Keratinocyte (primary cell): ENCODE data around the gene NTN3. TPM values are rescaled to one million over a fixed set of nuclear protein-coding genes. Genes with fewer than 3 reads are reported as not detected.

Source experiments
- DNase-seq: peaks from one replicate; pipeline ENCODE4 v3.0.0-alpha.2; 2011; ENCODE audit warnings: low read depth, missing footprints, low spot score
- FAIRE-seq: peaks from 2 replicates; lab custom pipeline; 2011; peaks lifted over from hg19 to GRCh38; lab: Jason Lieb, UNC
- H2AFZ ChIP-seq: 2 replicates; pipeline ENCODE4 v1.6.0; 2012; ENCODE audit warnings: low read length, control low read depth, inconsistent platforms; ENCODE audit not compliant: control insufficient read depth
- H3K27ac ChIP-seq: 2 replicates; pipeline ENCODE4 v1.5.1; 2011; ENCODE audit warnings: low read length; ENCODE audit not compliant: control insufficient read depth, insufficient read depth
- H3K27me3 ChIP-seq: 3 replicates; pipeline ENCODE4 v1.6.0; 2011; ENCODE audit warnings: low read length; ENCODE audit not compliant: control insufficient read depth, insufficient read depth; ENCODE audit errors: extremely low read depth
- H3K36me3 ChIP-seq, 2 experiments: 2 replicates in 1 of 2; 3 replicates in 1 of 2; pipeline ENCODE4 v1.5.1; 2011; ENCODE audit warnings: low read length in 2 of 2, mild to moderate bottlenecking in 1 of 2; ENCODE audit not compliant: control insufficient read depth in 2 of 2, insufficient read depth in 2 of 2; ENCODE audit errors: extremely low read depth in 1 of 2
- H3K4me1 ChIP-seq: 3 replicates; pipeline ENCODE4 v1.5.1; 2011; ENCODE audit warnings: low read length; ENCODE audit not compliant: control insufficient read depth, insufficient read depth; ENCODE audit errors: extremely low read depth
- H3K4me2 ChIP-seq: 3 replicates; pipeline ENCODE4 v1.6.0; 2011; ENCODE audit warnings: low read depth, low read length; ENCODE audit not compliant: control insufficient read depth, insufficient read depth; ENCODE audit errors: extremely low read depth
- H3K4me3 ChIP-seq, 3 experiments: fragments of 200-600 bp in 1 of 3; sonication (generic) in 1 of 3; 2 replicates in 2 of 3; 3 replicates in 1 of 3; pipeline ENCODE4 v1.5.1; 2011 to 2016; ENCODE audit warnings: low read length in 3 of 3, mild to moderate bottlenecking in 3 of 3, control low read depth in 2 of 3, inconsistent platforms in 1 of 3, low read depth in 1 of 3, mixed read lengths in 1 of 3, mixed run types in 1 of 3, moderate library complexity in 1 of 3; ENCODE audit not compliant: control insufficient read depth in 2 of 3, insufficient read depth in 2 of 3; ENCODE audit errors: extremely low read depth in 1 of 3
- H3K79me2 ChIP-seq: 2 replicates; pipeline ENCODE4 v1.6.0; 2012; ENCODE audit warnings: low read length; ENCODE audit not compliant: control insufficient read depth, insufficient read depth
- H3K9ac ChIP-seq: 3 replicates; pipeline ENCODE4 v1.6.0; 2011; ENCODE audit warnings: low read length; ENCODE audit not compliant: control insufficient read depth, insufficient read depth; ENCODE audit errors: extremely low read depth
- H3K9me1 ChIP-seq: 3 replicates; pipeline ENCODE4 v1.6.0; 2011; ENCODE audit warnings: low read length; ENCODE audit not compliant: control insufficient read depth, insufficient read depth; ENCODE audit errors: extremely low read depth
- H3K9me3 ChIP-seq: 2 replicates; pipeline ENCODE4 v1.5.1; 2012; ENCODE audit warnings: low read depth, low read length; ENCODE audit not compliant: control insufficient read depth
- H4K20me1 ChIP-seq: 3 replicates; pipeline ENCODE4 v1.6.0; 2011; ENCODE audit warnings: low read length; ENCODE audit not compliant: control insufficient read depth, insufficient read depth; ENCODE audit errors: extremely low read depth
- CTCF ChIP-seq, 3 experiments: IDR thresholded peaks in 1 of 3; conservative IDR thresholded peaks in 1 of 3; optimal IDR thresholded peaks in 1 of 3; 2 replicates in 2 of 3; 3 replicates in 1 of 3; pipeline versions ENCODE3 to v1.5.1; 2011; ENCODE audit warnings: low read length in 3 of 3, mild to moderate bottlenecking in 3 of 3, moderate library complexity in 2 of 3, control low read depth in 1 of 3, inconsistent platforms in 1 of 3; ENCODE audit not compliant: insufficient read depth in 2 of 3; ENCODE audit errors: extremely low read depth in 1 of 3
- EZH2 ChIP-seq: IDR thresholded peaks from one replicate; pipeline ENCODE4 v1.6.1; 2012; ENCODE audit warnings: inconsistent platforms, mild to moderate bottlenecking, low read length, moderate library complexity
- dilution Hi-C: fragments of 300-500 bp; cut with MboI; formaldehyde crosslinking; loops from one replicate; pipeline ENCODE4 v1.7.0; 2020; ENCODE audit warnings: low sequenced_read_pairs; ENCODE audit not compliant: extremely low pct_ligation_motif_present
- polyA plus RNA-seq, 5 experiments: library from polyadenylated mRNA; depleted of rRNA in 3 of 5; stranded (reverse) in 3 of 5; stranded (forward) in 1 of 5; unstranded in 1 of 5; fragments of >200 nt; gene quantifications; 1 replicate in 1 of 5; 2 replicates in 3 of 5; 3 replicates in 1 of 5; pipeline versions ENCODE4 v1.2.1 to v1.2.3, GENCODE V29; 2011 to 2012; ENCODE audit warnings: missing spikeins in 2 of 5, low read depth in 1 of 5, low replicate concordance in 1 of 5

NTN3 gene
- polyA plus RNA-seq, 1 donor (not counting 4 experiments of a cell fraction or from before 2014, with no cell fraction given), result not detected

- no peak overlapping the region for H2AFZ ChIP-seq
- no peak overlapping the region for H3K4me3 ChIP-seq
- H3K4me1 ChIP-seq, result peaks cover 12% of the 10 kb centered on the region
- no peak overlapping the region for H3K27ac ChIP-seq
- H4K20me1 ChIP-seq, result peaks cover 3% of the 10 kb centered on the region
- H3K36me3 ChIP-seq, result no peaks in the 10 kb centered on the region
- H3K9ac ChIP-seq, result no peak overlapping the region
- peaks cover 28% of the 10 kb centered on the region for H3K27me3 ChIP-seq
- dilution Hi-C loops, result no loop called here
- no peaks in the 10 kb centered on the region for H3K79me2 ChIP-seq
- DNase-seq (no peak), FAIRE-seq (peak; percentile 23)
- no peaks in the 10 kb centered on the region for H3K9me1 ChIP-seq
- TF ChIP-seq CTCF (optimal IDR thresholded peaks at IDR 0.05 in 1 of 3, IDR thresholded peaks at IDR 0.05 in 1 of 3, conservative IDR thresholded peaks at IDR 0.05 in 1 of 3; ENCODE audit: extremely low read depth in 1 of 3, insufficient read depth in 2 of 3, low read length in 3 of 3), result no peak
- TF ChIP-seq EZH2, result peak; percentile 38
- H3K9me3 ChIP-seq, result no peaks in the 10 kb centered on the region
- no peak overlapping the region for H3K4me2 ChIP-seq
Observed at GRCh38 chr16:2470603-2471015, 488 bp upstream of the NTN3 start.

DNA sequence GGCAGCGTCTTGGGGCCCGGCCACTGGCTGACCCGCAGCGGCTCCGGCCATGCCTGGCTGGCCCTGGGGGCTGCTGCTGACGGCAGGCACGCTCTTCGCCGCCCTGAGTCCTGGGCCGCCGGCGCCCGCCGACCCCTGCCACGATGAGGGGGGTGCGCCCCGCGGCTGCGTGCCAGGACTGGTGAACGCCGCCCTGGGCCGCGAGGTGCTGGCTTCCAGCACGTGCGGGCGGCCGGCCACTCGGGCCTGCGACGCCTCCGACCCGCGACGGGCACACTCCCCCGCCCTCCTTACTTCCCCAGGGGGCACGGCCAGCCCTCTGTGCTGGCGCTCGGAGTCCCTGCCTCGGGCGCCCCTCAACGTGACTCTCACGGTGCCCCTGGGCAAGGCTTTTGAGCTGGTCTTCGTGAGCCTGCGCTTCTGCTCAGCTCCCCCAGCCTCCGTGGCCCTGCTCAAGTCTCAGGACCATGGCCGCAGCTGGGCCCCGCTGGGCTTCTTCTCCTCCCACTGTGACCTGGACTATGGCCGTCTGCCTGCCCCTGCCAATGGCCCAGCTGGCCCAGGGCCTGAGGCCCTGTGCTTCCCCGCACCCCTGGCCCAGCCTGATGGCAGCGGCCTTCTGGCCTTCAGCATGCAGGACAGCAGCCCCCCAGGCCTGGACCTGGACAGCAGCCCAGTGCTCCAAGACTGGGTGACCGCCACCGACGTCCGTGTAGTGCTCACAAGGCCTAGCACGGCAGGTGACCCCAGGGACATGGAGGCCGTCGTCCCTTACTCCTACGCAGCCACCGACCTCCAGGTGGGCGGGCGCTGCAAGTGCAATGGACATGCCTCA, 773 bp downstream of the NTN3 start:
- H3K27me3 ChIP-seq, result peaks cover 28% of the 10 kb centered on the region
- H3K4me2 ChIP-seq, result peak overlapping the region; percentile 37
- DNase-seq (no peak), FAIRE-seq (no peak)
- dilution Hi-C loops, result no loop called here
- H3K4me1 ChIP-seq, result peaks cover 17% of the 10 kb centered on the region
- H3K9me3 ChIP-seq, result no peaks in the 10 kb centered on the region
- peaks cover 7% of the 10 kb centered on the region for H4K20me1 ChIP-seq
- no peak for TF ChIP-seq CTCF (optimal IDR thresholded peaks at IDR 0.05 in 1 of 3, IDR thresholded peaks at IDR 0.05 in 1 of 3, conservative IDR thresholded peaks at IDR 0.05 in 1 of 3; ENCODE audit: extremely low read depth in 1 of 3, insufficient read depth in 2 of 3, low read length in 3 of 3)
- peak; percentile 55 for TF ChIP-seq EZH2
- H3K9me1 ChIP-seq, result no peaks in the 10 kb centered on the region
- no peaks in the 10 kb centered on the region for H3K36me3 ChIP-seq
- H3K27ac ChIP-seq, result no peak overlapping the region
- no peak overlapping the region for H3K4me3 ChIP-seq
- no peak overlapping the region for H2AFZ ChIP-seq
- no peaks in the 10 kb centered on the region for H3K79me2 ChIP-seq
- H3K9ac ChIP-seq, result no peak overlapping the region
